Measurements from ENCODE around the gene PRKCA. TPM values are rescaled to one million over a fixed set of nuclear protein-coding genes. Genes with fewer than 3 reads are reported as not detected.

Gene PRKCA
- total RNA-seq, 2 donors from 2014 or later = 104 to 119 TPM

DNA sequence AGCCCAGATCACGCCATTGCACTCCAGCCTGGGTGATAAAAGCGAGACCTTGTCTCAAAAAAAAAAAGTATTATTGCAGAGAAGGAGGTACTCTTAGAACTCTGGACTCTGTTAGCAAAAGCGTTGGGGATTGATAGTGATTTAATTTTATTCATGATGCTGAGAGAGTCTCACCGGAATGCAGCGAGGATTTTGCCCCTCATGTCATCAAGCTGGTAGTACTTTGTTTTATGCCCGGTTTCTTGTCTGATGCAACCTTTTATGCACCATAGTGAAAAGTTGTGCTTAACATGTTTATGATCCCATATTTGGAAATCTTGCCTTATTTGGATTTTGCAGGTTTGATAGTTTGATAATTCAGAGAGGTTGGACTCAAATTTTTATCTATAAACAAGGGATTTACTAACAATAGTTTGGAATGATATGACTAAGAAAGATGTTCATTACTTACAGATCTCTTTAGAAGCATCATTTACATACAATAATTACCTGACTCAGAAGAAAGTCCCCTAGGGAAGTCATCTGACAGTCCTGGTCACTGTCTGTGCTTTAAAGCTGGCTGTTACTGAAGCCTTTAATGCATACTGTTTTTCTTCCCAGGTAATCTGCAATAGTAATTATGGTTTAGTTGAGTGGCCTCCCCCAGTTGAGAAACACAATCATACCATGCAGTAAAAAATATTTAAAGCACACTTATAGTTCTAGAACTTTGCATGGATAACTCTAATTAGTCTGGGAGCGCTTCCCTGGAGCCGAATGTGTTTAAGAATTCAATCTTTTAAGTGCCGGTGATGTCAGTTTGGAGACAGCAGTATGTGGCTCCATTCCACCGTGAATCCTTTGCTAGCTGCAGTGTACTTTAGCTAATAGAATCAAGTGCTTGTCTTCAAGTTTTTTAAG is 120.9 kb downstream of the PRKCA start:
- peak; percentile 37 to 42 for ATAC-seq
- Mint-ChIP-seq H3K36me3 (peaks cover 0 to 6% of the 10 kb centered on the region in 2 donors), H3K27ac (no peak overlapping the region), H3K9me3 (no peaks in the 10 kb centered on the region)
- DNase-seq (ENCODE audit: low spot score in 2 of 2) = no peak

DNA sequence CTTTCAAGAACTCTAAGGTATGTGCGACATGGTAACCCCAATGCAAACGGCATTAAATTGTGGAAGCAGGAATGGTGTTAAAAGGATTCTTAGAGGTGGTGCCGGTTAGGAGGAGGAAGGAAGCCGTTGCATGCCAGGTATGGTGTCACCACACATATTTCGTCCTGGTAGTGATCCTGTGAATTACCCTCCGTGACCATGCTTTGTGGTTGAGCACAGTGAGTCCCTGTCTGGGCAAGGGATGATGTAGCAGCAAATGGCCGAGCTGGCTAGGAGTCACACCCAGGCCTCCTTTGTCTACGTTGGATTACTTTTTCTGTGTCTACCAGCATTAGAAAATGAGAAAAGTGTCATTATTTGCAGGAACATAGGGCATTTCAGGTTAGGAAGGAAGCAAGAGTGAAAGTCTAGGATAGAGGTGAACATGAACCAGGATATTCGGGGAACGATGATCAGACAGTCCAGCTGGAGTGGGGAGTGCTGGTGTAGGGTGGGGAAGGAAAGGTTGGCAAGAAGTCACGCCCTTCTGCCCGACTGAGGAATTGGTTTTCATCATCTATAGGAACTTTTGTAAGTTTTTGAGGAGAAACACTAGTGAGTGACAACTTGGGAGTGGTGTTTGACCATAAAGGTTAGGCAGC is 123.5 kb downstream of the PRKCA start:
- Mint-ChIP-seq H3K27ac (peak overlapping the region; percentile 62 to 63), H3K9me3 (no peaks in the 10 kb centered on the region), H3K36me3 (peaks cover 0 to 6% of the 10 kb centered on the region in 2 donors)
- DNase-seq (ENCODE audit: low spot score in 2 of 2) (no peak), ATAC-seq (no peak)

DNA sequence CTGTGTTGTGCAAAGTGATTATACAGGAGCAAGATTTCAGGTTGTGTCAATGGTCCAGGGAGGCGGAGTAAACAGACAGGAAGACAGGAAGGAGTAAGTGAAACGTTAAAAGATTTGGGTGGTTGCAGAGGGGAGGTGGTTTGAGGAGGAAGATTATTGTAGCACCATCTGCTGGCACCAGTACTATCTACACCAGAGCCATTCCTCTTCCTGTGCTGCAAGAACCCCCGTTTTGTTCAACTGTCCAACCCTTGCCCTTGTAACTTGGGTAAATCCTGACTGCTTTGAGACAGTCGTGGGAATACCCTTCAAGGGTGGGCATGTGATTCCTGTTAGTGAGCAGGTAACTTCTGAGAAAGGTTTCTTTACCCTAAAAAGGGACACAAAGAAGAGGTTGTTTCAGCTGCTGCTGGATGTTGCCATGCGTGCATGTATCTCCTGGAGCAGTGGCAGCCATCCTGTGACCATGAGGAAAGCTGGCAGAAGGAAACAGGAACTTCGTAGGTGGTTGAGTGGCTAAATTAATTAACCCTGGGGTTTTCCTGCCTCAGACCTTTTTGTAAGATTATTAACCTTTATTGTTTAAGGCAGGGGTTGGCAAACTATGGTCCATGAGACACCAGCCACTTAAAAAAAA is 124.1 kb downstream of the PRKCA start:
- peaks cover 0 to 6% of the 10 kb centered on the region in 2 donors for H3K36me3 Mint-ChIP-seq
- no peaks in the 10 kb centered on the region for H3K9me3 Mint-ChIP-seq
- DNase-seq (ENCODE audit: low spot score in 2 of 2) = peak in 1 of 2 donors; percentile 35
- peak; percentile 80 to 85 for ATAC-seq
- H3K27ac Mint-ChIP-seq = peak overlapping the region; percentile 62 to 63

DNA sequence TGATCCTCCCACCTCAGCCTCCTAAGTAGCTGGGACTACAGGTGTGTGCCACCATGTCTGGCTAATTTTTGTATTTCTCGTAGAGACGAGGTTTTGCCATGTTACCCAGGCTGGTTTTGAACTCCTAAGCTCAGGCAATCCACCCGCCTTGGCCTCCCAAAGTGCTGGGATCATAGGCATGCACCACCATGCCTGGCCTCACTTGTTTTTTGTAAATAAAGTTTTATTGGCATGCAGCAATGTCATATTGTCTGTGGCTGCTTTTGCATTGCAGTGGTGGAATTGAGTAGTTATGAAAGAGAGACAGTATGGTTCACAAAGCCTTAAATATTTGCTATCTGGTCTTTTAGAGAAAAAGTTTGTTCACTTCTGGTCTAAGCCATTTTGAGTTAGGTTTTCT is 124.7 kb downstream of the PRKCA start:
- peak overlapping the region in 1 of 2 donors; percentile 0 for H3K27ac Mint-ChIP-seq
- no peak for DNase-seq (ENCODE audit: low spot score in 2 of 2)
- H3K36me3 Mint-ChIP-seq = peaks cover 0 to 6% of the 10 kb centered on the region in 2 donors
- H3K9me3 Mint-ChIP-seq = no peaks in the 10 kb centered on the region
- ATAC-seq = no peak

DNA sequence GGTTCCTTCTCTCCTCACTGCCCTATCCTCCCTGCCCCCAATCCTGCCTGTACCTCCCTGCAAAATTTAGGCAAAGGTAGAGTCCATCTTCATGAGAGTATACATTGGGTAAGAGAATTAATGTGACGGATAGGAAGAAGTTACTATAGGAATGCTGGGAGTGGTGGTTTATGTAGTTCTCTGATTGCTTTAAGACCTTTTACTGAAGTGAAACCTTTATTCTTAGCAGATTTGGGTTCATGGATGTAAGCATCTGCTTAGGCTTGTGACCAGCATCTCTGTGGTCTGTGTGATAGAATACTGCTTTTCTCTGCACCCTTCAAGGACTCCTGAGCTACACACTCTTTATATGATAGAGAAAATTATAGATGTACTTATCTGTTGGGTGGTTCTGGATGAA is 127.3 kb downstream of the PRKCA start:
- H3K9me3 Mint-ChIP-seq = no peaks in the 10 kb centered on the region
- ATAC-seq (no peak), DNase-seq (ENCODE audit: low spot score in 2 of 2) (no peak)
- no peak overlapping the region for H3K27ac Mint-ChIP-seq
- H3K36me3 Mint-ChIP-seq = no peaks in the 10 kb centered on the region

DNA sequence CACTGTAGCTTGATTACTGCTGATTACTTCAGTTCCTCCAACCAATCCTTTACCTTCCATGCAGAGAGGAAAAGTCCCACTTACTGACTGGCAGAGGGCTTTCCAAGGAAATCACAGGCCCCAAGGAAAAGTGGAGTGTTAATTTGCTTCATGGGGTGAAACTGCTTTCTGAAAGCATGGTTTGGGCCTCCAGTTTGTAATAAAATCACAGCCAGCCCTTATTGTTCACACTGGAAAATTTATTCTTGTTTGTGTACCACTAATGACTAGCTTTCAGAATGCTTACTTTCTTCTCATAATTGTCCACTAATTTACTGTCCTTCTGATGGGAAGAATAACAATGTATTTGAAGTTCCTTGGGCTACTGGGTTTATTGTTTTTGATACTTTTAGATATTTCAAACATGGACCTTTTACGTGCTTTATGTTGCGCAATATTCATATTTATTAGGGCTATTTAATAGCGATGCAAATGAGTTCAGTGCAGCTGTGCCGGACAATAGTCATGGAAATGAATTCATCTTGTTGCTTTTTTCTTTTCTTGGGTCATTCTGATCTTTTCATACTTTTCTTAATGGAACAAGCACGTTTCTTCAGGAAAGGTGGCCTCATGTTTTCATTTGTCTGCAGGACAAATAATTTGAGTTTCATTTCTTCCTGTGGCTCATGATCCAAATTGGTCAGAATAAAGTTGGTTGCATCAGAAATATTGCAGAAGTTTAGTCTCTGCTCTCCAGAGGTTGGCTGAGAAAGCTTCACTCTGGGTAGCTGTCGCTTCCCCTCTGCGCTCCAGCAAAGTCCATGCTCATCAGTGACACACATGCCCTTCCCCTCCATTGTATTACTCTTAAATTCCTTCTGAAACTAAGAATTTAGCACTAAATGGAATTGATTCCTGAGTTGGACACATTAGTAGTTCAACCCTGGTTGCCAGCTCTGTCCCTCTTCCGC is 128.7 kb downstream of the PRKCA start:
- ATAC-seq = no peak
- Mint-ChIP-seq H3K36me3 (no peaks in the 10 kb centered on the region), H3K9me3 (no peaks in the 10 kb centered on the region), H3K27ac (no peak overlapping the region)
- DNase-seq (ENCODE audit: low spot score in 2 of 2) = no peak

DNA sequence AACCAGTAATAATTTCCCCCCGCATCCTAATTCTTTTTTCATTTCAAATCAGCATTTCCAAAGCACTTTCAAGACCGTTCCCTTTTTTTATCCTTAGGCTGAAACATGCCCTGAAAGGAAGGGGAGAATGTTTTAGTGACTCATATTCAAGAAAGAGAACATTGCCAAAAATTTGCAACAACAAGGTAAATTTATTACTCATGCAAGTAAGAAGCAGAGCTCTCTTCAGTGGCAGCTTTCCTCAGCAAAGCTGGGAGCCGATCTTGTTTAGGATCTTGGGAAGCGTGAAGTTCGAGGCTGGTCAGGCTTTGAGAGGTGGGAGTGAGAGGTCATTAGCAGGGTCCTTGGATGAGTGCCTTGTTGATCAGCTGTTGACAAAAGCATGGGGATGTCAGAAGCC is 129.5 kb downstream of the PRKCA start:
- DNase-seq (ENCODE audit: low spot score in 2 of 2) (no peak), ATAC-seq (peak in 1 of 2 donors; percentile 22)
- no peaks in the 10 kb centered on the region for H3K36me3 Mint-ChIP-seq
- H3K27ac Mint-ChIP-seq = no peak overlapping the region
- no peaks in the 10 kb centered on the region for H3K9me3 Mint-ChIP-seq

DNA sequence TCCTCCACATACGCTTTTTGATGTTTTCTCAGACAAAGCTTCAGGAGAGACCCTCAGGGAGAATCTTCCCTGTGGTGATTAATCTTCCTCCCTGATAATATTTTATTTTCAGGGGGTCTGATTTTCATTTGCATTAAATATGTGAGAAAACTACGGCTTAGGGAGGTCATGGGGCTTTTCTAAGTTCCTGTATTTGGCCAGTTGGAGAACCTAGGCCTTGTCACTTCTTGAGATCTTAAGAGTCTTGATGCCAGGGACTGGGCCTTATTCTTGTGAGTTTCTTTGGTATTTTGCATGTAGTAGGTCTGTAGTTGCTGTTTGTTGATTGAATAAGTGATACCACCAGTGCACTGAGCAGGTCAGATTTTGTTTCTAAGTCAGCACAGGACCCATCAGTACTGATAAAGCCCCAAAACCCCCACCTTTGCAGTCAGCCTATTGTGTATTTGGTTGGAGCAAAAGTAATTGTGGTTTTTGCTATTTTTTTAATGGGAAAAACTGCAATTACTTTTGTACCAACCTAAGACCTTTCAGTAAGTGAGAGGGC is 130.1 kb downstream of the PRKCA start:
- no peak for DNase-seq (ENCODE audit: low spot score in 2 of 2)
- ATAC-seq = no peak
- H3K27ac Mint-ChIP-seq = peak overlapping the region in 1 of 2 donors; percentile 41
- H3K9me3 Mint-ChIP-seq = no peaks in the 10 kb centered on the region
- H3K36me3 Mint-ChIP-seq = no peaks in the 10 kb centered on the region

DNA sequence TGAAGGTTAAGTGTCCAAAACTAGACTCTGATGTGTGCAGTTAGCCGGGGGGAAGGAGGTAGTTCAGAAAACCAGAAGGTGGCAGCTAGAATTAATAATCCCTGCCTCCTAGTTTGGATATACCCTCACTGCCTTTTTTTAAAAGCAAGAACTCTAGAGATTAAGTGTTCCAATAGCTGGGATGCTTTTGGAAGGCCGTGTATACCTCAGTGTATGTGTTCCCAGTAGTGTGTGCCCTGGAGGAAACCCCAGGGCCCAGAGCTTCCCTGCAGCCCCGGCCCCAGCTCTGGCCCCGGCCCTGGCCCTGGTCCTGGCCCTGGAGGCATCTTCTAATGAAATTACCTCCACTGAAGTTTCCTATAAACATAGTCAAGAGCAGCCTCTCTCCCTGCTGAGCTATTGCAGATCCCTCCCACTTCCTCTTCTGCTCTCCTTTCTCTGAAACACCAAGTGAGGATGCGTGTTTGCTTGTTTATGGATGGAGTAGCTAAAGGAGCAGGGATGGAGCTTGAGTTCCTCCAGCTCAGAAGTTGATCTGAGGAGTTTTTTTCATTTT is 130.7 kb downstream of the PRKCA start:
- peaks cover 0 to 2% of the 10 kb centered on the region in 2 donors for H3K9me3 Mint-ChIP-seq
- DNase-seq (ENCODE audit: low spot score in 2 of 2) (no peak), ATAC-seq (no peak)
- peaks cover 0 to 4% of the 10 kb centered on the region in 2 donors for H3K36me3 Mint-ChIP-seq
- H3K27ac Mint-ChIP-seq = peak overlapping the region in 1 of 2 donors; percentile 41

DNA sequence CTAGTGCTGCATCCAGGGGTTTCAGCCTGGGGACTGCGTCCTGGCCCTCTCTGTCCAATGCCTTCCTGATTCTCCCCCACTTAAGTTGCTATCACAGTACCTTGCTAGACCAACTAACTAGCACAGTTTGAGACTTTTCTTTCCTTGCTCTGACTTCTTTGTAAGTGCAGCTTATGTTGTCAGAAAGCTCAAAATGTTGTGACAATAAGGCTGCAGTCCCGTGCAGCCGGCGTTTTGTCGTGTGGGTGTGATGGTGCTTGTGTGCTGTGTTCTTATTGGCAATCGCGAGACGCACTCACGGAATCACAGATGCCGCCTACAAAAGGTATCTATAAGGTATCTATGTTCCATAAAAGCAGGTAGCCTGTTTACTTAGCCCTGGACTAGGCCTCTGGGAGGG is 132.8 kb downstream of the PRKCA start:
- Mint-ChIP-seq H3K27ac (no peak overlapping the region), H3K9me3 (peaks cover 0 to 6% of the 10 kb centered on the region in 2 donors), H3K36me3 (peaks cover 0 to 15% of the 10 kb centered on the region in 2 donors)
- DNase-seq (ENCODE audit: low spot score in 2 of 2) (no peak), ATAC-seq (no peak)

DNA sequence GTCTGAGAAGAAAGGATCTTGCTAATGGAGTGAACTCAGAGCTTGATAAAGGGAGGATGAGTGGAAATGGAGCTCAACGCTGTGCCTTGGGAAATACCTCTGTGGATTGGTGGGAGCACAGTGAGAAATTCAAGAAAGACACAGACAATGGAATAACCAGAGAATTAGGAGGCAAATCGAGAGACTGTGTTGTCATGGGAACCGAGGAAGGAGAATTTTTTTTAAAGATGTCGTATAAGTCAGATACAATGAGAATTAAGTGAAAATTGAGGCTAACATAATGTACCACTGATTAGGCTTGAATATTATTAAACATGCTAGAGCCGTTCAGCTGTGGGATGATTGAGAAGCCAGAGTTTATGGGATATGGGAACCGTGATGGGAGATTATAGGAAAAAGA is 134.2 kb downstream of the PRKCA start:
- peaks cover 0 to 6% of the 10 kb centered on the region in 2 donors for H3K9me3 Mint-ChIP-seq
- ATAC-seq (no peak), DNase-seq (ENCODE audit: low spot score in 2 of 2) (no peak)
- peaks cover 0 to 19% of the 10 kb centered on the region in 2 donors for H3K36me3 Mint-ChIP-seq
- H3K27ac Mint-ChIP-seq = no peak overlapping the region

DNA sequence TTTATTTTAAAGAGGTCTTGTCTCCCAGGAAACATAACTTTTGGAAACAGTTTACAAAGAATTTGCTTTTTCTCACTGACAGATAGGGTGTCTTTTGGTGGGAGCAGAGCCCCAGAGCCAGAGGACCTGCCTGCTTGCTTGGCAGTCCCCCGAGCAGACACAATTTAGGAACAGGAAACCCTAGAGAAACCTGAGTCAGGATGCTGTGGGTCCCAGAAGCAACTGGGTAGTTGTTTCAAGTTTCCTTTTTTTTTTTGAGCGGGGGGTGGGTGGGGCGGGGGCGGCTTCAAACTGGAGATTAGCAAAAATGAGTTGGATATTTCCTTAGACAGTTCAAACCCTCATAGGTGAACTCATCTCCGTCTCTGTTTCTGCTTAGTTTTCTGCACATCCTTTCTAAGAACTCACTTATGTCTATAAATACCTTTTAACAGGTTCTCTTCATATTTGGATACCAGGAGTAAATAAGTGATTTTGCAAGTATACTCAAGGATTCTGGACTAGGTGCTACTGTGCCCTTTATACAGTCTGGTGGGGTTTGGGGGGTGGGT is 135.1 kb downstream of the PRKCA start:
- Mint-ChIP-seq H3K27ac (peak overlapping the region; percentile 7 to 87), H3K9me3 (peaks cover 0 to 10% of the 10 kb centered on the region in 2 donors), H3K36me3 (peaks cover 5 to 25% of the 10 kb centered on the region in 2 donors)
- ATAC-seq = peak; percentile 79 to 83
- no peak for DNase-seq (ENCODE audit: low spot score in 2 of 2)

DNA sequence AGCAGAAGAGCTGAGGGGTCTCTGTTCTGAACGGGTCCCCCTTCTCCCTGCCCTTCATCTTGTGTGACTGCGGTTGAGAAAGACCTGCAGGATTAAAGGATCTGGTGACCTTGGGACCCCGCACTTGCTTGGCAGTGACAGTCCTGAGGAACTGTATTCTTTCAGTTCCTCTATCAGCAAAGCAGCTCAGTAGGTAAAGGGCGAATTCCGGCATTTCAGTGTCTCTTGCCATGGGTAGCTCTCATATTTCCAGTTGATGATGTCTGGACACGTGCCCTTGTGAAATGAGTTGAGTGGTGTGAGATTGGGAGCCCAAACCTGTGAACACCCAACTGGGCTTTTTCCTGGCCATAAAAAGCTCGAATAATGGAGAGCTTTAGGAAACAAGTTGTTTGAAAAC is 135.7 kb downstream of the PRKCA start:
- Mint-ChIP-seq H3K27ac (peak overlapping the region in 1 of 2 donors; percentile 7), H3K9me3 (peaks cover 0 to 11% of the 10 kb centered on the region in 2 donors), H3K36me3 (peaks cover 10 to 30% of the 10 kb centered on the region in 2 donors)
- DNase-seq (ENCODE audit: low spot score in 2 of 2) (no peak), ATAC-seq (no peak)

DNA sequence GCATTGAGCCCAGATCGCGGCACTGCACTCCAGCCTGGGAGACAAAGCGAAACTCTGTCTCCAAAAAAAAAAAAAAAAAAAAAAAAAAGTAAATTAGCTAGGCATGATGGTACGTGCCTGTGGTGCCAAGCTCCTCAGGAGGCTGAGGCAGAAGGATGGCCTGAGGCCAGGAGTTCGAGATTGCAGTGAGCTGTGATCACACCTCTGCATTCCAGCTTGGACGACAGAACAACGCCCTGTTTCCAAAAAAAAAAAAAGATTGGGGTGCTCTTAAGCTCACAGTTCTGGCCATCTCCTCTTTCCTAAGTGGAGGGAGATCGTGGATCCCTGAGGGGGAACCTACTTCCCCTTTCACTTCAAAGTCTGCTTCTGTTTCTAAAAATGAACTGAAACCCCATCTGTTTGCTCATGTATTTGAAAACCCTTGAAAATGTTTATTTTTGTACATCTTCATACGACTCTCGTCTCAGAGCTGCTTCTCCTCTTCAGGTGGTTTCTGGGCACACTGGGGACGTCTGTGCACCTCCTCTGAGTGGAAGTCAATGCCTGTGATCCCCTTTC is 138.8 kb downstream of the PRKCA start:
- H3K9me3 Mint-ChIP-seq = peaks cover 0 to 11% of the 10 kb centered on the region in 2 donors
- no peak for ATAC-seq
- peak overlapping the region in 1 of 2 donors; percentile 84 for H3K27ac Mint-ChIP-seq
- peaks cover 13 to 61% of the 10 kb centered on the region in 2 donors for H3K36me3 Mint-ChIP-seq
- DNase-seq (ENCODE audit: low spot score in 2 of 2) = no peak

DNA sequence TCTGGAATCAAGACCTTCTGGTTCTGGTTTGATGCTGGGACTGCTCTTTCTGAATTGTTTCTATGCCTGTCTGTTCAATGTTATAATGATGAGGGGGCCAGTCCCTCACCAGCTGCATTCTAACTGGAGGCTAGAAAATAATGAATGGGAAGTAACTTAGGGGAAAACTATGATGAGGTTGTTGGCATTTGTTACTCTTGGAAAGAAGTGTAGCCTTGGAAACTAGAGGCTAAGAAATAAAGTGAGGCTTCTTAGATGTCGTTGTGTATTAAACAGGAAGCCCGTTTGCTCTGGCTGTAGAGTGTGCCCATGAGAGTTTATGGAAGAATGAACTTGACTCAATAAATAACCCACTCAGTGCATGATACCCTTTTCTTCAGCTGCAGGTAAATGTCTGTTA is 140.8 kb downstream of the PRKCA start:
- no peak for DNase-seq (ENCODE audit: low spot score in 2 of 2)
- Mint-ChIP-seq H3K27ac (peak overlapping the region in 1 of 2 donors; percentile 67), H3K36me3 (peaks cover 13 to 66% of the 10 kb centered on the region in 2 donors), H3K9me3 (peaks cover 0 to 9% of the 10 kb centered on the region in 2 donors)
- no peak for ATAC-seq
